Measurements from ENCODE around the gene FAM151B.

FAM151B gene

DNA sequence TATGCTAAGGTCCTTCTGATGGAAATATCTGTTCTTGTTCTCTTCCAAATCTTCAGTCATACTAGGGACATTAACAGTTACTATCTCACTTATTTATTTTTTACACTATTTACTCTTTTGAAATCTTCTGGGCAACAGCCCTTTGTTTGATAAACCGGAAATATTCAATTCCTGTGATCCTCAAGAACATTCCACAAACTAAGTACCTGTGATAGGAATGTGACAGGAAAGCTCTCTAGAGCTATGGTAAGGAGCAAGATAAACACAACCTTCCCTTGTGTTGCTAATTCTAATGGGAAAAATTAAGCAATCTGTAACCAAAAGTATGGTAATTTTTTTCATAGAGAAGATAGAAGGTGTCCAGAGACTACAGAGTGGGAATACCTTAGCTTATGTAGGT, 104.2 kb downstream of the FAM151B start:
- DNase-seq = no peak

Data from HCEC 1CT (cell line).